Measurements from ENCODE around the gene PAX8.

GRCh38 chr2:113278742-113279139, at the start of gene PAX8:
- TF ChIP-seq CTCF (IDR thresholded peaks at IDR 0.05) (no peak), POLR2A (IDR thresholded peaks at IDR 0.05) (no peak)

Measured in adrenal gland (tissue), 5 donors.